Stimulated activated CD4-positive, alpha-beta T cell treated with anti-CD3 and anti-CD28 coated beads, Interleukin-1b, Interleukin-23, amount 100 ng/mL, for 4 hours (primary cell): ENCODE data around the gene RNF19B.
"Not testable (repeated sequence)": the region's sequence is repeated elsewhere in the genome, so short reads cannot be mapped to it uniquely, and the experiment has no call there.

Experiments
- DNase-seq, 2 donors: peaks; one replicate each; pipeline ENCODE4 v3.0.0-alpha.2; 2020; ENCODE audit warnings: low read depth in 2 of 2

Gene RNF19B

DNA sequence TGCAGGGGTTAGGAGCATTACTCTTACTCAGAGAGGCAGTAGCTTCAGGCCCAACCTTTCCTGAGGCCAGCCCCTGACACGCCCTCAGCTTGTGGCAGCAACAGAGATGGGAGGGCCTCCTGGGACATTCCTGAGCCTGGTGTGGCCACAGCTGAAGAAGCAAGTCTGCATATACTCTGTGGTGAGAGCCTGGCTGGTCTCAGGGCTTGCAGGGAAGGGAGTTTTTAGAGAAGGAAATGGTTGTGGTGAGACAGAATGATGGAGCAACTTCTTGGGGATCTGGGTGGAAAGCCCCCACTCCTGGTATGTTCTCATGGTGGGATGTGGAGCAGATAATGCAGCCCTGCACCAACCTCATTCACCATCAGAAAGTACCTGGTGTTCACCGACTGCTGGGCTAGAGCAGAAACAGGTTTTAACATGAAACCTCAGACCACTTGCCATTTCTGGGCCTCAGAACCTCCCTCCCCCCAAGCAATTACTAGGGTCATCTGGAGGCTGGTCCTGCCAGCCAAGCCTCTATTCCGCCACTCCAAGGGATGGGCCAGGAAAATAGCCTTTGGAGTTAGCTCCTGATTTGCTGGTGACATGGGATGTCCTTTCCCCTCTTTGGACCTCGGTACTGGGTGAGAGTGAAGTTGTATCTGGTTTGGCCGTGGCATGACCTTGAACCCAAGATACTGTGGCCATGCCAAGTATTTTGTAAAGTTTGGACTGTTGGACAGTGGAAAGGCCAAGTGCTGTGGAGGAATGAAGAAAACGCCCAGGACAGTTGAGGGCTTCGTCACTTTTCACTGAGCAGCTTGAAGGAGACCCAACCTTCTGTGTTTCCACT, 28.1 kb upstream of the RNF19B start:
- DNase-seq, result peak in 1 of 2 donors; percentile 25

DNA sequence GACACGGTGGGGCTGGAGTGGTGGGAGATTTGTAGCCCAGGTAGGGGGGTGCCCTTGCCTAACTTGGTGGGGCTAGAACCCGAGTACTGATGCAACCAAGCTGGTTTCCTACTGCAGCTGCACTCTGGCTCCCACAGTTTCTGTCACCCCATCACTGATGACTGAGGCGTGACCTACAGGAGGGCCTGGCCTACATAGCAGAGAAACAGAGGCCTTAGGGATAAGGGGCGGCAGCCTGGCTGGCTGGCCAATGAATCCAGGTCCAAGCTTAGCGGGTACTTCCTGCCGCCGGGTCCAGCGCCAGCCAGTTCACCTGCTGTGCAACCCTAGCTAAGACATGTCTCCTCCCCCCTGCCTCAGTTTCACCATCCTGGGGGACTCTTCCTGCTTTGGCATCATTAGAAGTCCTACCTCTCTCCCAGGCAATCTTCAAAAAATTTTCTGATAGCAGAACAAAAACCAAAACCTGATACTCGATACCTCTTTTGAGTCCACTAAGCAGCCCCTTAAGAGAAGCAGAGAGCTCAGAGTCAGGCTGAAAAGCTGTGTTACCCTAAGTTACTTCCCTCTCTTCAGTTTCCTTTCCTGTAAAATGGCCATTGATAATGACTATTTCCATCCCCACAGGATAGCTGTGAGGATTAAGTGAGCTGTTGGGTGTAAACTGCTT, 27.3 kb upstream of the RNF19B start:
- DNase-seq, result no peak

DNA sequence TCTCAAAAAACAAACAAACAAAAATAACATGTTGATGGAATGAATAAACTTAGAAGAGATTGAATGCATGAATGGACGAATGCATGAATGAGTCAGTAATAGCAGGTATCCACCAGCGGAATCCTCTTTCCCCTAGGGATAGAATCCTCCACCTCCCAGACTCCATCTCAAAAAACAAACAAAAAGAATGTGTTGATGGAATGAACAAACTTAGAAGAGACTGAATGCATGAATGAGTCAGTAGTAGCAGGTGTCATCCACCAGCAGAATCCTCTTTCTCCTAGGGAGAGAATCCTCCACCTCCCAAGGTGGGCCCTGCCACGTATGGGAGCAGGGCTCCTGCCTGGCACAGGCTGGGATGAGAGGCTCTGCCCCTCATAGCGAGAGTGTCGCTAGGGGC, 26.8 kb upstream of the RNF19B start:
- no peak for DNase-seq

DNA sequence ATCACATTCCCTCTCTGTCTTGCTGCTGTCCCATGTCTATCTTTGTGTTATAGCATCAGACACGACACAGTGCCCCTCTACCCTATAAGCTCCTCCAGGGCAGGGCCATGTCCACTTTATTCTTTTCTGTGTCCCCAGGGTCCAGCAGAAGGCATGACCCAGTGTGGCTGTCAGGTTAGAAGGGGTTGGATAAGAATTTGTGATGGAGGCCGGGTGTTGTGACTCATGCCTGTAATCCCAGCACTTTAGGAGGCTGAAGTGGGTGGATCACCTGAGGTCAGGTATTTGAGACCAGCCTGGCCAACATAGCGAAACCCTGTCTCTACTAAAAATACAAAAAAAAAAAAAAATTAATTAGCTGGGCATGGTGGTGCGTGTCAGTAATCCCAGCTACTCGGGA, 26.3 kb upstream of the RNF19B start:
- DNase-seq, result no peak

DNA sequence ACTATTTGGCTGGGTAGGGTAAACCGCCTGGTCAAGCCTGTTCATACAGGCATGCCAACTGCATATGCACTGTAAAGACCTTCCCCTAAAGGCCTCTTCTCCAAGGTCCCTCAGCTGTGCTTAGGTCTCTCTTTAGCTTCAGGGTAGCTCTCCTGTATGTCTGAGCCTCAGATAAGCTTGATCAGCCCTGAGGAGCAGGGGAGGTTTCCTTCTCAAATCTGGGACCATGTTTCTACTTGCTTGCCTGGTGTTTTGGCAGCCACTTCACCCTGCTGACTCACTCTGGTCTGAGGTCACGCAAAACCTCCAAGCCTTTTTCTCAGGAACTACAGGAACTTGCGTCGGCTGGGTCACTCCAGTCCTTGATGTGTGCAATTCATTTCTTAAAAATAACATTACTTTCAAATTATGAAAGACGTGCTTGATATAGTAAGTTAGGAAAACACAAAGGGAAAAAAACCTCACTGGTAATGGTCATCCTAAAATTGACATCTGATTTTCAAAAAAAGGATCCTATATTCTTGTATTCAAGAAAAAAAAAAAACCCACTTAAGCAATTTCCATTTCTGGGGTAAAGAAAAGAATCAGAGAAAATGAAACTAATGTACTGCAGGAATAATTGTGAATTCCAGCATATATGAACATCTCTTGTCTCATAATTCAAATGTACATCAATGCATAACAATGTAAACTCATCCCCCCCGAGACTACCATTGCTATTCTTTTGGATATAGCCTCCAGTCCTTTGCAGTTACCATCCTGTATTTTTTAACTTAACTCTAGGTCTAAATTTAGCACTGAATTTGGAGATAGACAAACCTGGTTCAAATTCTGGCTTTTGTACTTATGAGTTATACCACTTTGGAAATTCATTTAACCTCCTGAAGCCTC, 24.8 kb upstream of the RNF19B start:
- DNase-seq, result no peak

DNA sequence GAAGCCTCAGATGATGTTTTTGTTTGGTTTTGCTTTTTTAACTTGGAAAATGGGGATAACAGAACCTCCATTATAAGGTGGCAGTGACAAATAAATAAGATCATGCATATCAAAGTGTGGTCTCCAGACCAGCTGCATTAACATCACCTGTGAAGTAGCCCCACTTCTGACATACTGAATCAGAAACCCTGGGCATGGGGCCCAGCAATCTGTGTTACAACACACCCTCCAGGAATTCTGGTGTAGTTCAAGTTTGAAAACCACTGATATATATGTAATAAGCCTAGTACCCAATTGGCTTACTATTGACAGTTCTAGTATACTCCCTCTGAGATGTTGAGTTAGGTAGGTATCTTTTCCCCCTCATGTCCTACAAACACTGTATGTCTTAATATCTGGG, 24.1 kb upstream of the RNF19B start:
- no peak for DNase-seq

DNA sequence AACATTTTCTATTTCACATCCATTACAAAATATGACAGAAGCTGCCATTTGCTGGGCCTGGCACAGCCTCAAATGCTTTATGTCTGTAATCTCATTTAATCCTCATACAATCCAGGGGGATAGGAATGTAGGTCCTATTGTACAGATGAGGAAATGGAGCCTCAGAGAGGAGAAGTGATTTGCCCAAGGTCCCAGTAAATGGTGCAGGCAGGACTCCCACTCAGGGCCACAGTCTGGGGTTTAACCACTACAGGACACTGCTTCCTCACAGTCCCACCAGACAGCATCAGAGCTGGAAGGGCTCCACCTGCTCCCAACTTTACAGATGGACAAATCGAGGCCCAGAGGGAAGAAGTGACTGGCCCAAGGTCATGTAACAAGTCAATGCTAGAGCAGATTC, 20.6 kb upstream of the RNF19B start:
- no peak for DNase-seq

DNA sequence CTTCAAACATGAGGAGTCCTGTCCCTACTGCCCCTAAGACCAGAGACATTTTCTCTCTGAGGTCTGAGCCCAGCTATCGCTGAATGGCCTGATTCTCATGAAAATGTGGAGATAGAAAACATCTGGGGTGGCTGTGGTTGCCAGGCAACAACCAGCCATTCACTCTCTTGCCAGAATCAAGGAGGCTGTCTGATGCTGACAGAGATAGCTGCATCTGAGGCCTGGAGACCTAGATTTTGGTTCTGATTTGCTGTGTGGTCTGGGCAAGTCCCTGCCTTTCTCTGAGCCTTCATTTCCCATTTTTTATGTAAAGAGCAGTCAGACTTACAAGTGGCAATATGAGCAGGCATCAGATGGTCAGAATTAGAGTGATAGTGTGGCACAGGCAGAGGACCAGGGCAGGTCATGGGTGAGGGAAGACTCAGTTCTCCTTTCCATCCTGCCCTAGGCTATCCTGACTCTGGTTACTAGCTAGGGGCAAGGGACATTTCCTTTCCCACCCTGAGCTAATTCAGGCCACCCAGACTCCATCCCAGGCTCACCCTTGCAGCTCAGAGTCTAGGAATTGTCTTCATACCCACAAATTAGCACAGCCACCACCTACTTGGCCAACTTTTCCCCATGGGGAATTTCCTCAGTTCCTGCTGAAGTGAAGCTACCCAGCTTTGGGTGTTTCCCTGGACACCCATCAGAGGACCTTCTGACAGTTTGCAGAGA, 20.0 kb upstream of the RNF19B start:
- no peak for DNase-seq

DNA sequence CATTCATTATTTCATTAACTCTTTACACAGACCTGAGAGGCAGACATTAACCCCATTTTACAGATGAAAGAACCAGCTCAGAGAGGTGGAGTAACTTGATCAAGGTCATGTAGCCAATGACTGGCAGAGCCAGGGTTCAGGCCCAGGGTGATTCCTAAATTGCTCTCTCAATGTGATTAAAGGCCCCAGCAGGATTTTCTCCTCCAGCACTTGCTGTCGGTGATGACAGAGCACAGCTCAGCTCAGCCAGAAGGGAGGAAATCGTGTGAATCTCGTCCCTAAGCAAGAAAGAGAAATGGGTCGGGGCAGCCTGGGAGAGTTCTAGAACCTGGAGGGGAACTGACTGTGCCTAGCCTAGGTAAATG, 19.5 kb upstream of the RNF19B start:
- no peak for DNase-seq

DNA sequence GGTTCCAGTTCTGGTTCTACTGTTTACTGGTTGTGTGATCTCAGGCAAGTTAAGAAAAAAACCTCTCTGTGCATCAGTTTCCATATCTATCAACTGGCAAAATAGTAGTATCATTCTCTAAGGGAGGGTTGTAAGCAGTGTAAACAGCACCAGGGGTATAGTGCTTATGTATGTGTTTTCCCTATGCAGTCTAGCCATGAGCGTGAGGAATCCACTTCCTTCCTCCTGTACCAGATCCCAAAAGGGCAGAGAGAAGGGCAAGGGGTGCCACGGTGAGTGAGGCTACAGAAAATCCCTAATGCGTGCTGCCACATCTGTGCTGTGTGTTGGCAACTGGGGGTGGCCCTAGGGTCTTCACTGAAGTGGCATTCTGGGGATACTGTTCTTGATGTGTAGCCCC, 18.4 kb upstream of the RNF19B start:
- DNase-seq, result no peak

DNA sequence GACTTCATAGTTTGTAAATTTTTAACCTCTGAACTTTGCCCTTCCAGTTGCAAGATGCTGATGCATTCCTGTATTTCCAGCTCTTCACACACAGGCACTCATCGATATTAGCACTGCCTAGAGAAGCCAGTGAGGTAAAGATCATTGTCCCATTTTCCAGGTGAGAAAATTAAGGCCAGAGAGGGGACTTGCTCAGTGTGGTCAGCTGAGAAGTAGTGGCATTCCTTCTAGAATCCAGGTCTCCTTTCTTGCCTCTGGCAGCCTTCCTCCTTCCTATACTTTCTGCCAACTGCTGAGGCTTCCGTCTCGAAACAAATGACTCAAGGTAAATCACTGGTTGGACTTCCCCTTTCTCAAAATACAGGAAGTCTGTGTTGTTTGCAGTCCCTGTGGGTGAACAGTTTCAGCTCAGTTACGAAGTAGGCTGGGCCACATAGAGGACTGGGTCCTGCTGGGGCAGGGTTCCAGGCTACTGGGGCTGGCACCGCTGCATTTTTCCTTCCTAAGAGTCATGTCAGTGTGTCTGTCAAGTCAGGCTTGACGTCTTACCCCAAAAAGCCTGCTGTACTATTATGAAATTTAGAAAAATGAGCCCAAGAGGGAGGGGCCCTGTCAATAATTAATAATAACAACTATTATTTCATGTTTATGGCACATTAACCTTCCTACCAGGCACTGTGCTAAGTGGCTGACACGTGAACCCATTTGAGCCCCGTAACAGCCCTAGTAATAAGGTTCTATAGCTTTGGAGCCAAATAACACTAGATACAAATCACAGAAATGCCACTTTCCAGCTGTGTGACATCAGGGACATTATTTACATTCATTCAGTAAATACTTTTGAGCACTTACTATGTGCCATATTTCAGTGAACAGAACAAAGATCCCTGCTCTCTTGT, 16.6 kb upstream of the RNF19B start:
- peak; percentile 32 to 41 for DNase-seq

DNA sequence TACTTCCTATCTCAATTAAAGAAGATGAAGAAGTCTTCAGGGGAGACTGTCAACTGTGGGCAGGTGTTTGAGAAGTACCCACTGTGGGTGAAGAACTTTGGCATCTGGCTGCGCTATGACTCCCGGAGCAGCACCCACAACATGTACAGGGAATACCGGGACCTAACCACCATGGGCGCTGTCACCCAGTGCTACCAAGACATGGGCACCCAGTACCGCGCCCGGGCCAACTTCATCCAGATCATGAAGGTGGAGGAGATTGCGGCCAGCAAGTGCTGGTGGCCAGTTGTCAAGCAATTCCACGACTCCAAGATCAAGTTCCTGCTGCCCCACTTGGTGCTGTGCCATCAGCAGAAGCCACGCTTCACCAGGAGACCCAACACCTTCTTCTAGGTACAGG, 15.5 kb upstream of the RNF19B start:
- DNase-seq, result no peak

DNA sequence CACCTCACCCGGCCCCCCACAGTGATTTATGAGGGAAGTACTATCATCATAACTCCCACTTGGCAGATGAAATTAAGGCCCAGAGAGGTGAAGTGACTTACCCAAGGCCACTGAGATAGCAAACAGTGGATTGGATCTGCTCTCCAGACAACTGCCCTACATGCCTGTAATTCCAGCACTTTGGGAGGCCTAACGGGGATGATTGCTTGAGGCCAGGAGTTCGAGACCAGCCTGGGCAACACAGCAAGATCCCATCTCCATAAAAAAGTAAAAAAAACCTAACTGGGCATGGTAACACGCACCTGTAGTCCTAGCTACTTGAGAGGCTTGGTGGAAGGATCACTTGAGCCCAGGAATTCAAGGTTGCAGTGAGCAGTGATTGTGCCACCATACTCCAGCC, 14.2 kb upstream of the RNF19B start:
- DNase-seq, result no peak

DNA sequence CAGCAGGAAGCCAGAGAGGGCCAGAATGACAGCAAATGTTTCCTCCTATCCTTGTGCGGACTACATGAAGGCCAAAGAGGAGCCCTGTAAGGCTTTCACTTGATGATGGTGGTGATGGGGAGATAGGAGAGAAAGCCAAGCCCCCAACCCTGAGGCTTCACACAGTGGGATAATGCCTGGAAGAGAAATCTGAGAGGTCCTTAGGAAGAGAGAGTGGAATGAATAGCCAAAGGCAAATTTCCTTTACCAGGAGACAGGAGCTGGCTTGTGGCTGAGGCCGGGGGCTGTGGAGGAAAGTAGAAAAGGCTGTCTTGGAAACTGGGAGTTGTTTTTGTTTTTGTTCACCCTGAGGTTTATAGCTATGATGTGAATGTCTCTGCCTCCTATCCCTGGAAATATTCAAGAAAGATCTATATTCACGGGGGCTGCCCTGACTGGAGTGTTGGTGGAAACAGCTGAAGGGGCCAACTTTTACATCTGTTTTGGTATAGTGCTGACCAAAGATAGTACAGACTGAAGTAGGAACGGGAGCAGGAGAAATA, 13.0 kb upstream of the RNF19B start:
- no peak for DNase-seq

DNA sequence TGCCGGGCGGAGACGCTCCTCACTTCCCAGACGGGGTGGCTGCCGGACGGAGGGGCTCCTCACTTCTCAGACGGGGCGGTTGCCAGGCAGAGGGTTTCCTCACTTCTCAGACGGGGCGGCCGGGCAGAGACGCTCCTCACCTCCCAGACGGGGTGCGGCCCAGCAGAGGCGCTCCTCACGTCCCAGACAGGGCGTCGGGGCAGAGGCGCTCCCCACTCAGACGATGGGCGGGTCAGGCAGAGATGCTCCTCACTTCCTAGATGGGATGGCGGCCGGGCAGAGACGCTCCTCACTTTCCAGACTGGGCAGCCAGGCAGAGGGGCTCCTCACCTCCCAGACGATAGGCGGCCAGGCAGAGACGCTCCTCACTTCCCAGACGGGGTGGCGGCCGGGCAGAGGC, 10.4 kb upstream of the RNF19B start:
- not testable (repeated sequence) for DNase-seq

DNA sequence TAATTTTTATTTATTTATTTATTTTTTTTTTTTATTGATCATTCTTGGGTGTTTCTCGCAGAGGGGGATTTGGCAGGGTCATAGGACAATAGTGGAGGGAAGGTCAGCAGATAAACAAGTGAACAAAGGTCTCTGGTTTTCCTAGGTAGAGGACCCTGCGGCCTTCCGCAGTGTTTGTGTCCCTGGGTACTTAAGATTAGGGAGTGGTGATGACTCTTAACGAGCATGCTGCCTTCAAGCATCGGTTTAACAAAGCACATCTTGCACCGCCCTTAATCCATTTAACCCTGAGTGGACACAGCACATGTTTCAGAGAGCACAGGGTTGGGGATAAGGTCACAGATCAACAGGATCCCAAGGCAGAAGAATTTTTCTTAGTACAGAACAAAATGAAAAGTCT, 8.8 kb upstream of the RNF19B start:
- not testable (repeated sequence) for DNase-seq

DNA sequence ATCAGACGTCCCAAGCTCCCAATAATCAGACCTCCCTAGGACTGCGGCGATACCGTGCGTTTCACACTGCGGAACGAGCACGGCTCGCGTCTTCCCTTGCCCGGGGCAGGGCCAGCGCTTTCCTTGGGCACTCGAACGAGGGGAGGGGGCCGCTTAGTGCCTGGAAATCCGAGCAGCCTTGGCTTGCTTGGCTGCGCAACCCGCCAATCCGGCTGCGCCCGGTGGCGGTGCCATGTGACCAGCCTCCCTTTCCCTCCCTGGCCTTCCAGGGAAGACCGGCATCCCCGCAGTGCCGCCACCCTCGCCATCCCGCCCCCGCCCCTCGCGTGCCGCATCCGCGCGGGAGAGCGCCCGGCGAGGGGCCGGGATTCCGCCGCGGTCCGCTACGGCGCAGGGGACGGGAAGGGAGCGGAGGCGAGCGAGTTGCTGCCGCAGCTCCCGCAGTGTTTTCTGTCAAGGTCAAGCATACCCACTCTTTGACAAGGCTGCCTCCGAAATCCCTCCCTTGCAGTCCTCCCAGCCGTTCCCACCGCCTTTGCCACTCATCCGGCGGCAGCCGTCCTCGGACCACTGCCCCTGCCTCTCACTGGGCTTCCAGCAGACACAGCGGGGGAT, 8.3 kb upstream of the RNF19B start:
- no peak for DNase-seq

DNA sequence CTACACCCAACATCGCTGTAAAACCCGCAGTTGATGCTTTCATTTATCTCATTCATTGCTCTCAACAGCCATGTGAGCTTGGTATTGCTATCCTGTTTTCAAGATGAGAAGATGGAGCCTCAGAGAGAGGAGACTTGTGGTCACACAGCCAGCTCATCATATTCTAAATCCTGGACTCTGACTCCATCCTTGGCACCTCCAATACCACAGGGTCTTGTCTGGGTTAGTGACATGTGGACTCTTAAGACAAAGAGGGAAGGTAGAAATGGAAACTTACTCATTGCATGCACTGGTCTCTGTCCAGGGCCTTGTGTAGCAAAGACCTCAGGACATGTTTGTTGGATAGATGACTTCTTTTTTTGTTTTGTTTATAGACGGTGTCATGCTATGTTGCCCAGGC, 7.0 kb upstream of the RNF19B start:
- no peak for DNase-seq

DNA sequence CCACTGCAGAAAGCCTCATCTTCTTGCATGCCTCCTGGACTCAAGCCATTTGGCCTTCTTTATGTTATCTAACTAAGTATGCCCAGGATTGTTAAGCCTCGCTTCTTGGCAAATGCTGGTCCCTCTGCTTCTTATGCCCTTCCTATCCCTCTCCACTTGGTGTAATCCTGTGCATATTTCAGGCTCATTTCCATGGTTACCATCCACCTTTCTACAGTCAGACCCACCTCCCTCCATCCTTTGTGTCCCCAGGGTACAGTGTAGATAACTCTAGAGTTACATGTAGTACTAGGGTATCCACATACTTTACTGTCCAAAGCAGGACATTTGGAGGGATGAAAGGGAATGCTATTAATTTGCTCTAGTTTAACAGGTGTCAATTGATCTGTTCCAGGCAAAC, 6.5 kb upstream of the RNF19B start:
- DNase-seq, result no peak

DNA sequence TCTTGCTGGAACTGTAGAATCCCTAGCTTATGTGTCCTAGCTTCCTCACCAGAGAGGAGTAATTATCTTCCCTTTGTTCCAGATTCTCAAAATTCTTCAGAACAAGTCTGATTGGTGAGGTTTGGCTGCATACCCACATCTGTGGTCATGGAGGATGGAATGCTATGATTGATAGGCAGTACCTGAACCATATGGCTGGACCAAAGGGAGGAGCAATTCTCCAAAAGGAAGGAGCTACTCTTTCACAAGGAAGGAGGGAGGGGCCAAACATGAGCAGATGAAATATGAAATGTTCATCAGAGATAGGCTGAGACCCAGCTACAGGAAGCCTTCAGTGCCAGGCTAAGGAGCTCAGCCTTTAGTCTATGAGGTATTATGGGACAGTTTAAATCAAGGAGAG, 5.0 kb upstream of the RNF19B start:
- no peak for DNase-seq
